ENCODE measurements around the gene TARS2.

DNA sequence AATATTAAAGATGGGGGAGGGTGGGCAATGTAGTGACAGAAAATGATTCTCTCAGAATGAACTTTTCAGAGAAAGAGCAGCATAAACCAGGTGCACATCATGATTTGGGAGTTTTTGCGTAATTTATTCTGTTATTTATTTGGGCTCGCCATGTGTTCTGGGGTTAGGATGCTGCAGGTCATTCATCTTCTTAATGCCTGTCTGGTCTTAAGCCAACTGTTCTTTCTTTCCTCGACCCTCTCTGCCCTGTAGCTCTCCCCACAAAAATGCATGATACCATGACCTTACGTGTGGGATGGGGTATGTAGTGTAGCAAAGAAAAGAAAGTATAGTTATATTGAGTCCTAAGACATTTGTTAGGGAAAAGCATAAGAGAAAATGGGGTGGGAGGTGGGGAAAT is 12.3 kb upstream of the TARS2 start:
- TF ChIP-seq, protein P1, sequence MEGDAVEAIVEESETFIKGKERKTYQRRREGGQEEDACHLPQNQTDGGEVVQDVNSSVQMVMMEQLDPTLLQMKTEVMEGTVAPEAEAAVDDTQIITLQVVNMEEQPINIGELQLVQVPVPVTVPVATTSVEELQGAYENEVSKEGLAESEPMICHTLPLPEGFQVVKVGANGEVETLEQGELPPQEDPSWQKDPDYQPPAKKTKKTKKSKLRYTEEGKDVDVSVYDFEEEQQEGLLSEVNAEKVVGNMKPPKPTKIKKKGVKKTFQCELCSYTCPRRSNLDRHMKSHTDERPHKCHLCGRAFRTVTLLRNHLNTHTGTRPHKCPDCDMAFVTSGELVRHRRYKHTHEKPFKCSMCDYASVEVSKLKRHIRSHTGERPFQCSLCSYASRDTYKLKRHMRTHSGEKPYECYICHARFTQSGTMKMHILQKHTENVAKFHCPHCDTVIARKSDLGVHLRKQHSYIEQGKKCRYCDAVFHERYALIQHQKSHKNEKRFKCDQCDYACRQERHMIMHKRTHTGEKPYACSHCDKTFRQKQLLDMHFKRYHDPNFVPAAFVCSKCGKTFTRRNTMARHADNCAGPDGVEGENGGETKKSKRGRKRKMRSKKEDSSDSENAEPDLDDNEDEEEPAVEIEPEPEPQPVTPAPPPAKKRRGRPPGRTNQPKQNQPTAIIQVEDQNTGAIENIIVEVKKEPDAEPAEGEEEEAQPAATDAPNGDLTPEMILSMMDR (IDR thresholded peaks at IDR 0.05) = no peak
- TF ChIP-seq POLR2A (IDR thresholded peaks at IDR 0.05) = no peak
